OCI-LY3 (cell line): Measurements from ENCODE around the gene TMPRSS5.

Experiments
- H2AFZ ChIP-seq: fragments of 200-600, 300-600 bp; shearing (Covaris generic); 2 replicates; pipeline ENCODE4 v1.6.0; 2014; ENCODE audit warnings: antibody characterized with exemption, low read depth, low read length
- H3K27ac ChIP-seq: fragments of 200-600, 300-600 bp; sonication (generic); 2 replicates; pipeline ENCODE4 v1.5.1; 2014; ENCODE audit warnings: mild to moderate bottlenecking, low read length, moderate library complexity, mixed read lengths
- H3K27me3 ChIP-seq: fragments of 200-600, 300-600 bp; sonication (generic); 2 replicates; pipeline ENCODE4 v1.6.1; 2014; ENCODE audit warnings: low read depth, low read length, mixed read lengths
- H3K36me3 ChIP-seq: fragments of 200-600, 300-600 bp; sonication (generic); replicated peaks from 2 replicates; pipeline ENCODE3; 2014; ENCODE audit warnings: low read depth, low read length, mixed read lengths
- H3K4me1 ChIP-seq: fragments of 300-600, 200-600 bp; sonication (generic); 2 replicates; pipeline ENCODE4 v1.6.1; 2014; ENCODE audit warnings: low read length, mixed read lengths
- H3K4me2 ChIP-seq: fragments of 200-600, 300-600 bp; sonication (generic); 2 replicates; pipeline ENCODE4 v1.6.1; 2014; ENCODE audit warnings: low read length, mixed read lengths
- H3K4me3 ChIP-seq: fragments of 300-600, 200-600 bp; sonication (generic); 2 replicates; pipeline ENCODE4 v1.5.1; 2014; ENCODE audit warnings: antibody characterized with exemption, mild to moderate bottlenecking, low read length, moderate library complexity
- H3K79me2 ChIP-seq: fragments of 300-600, 200-600 bp; shearing (Covaris generic); 2 replicates; pipeline ENCODE4 v1.6.1; 2014; ENCODE audit warnings: mild to moderate bottlenecking, low read length, mixed read lengths
- H3K9ac ChIP-seq: fragments of 300-600, 200-600 bp; shearing (Covaris generic); 2 replicates; pipeline ENCODE4 v1.6.0; 2014; ENCODE audit warnings: mild to moderate bottlenecking, low read length, moderate library complexity
- H3K9me3 ChIP-seq: fragments of 200-600, 300-600 bp; shearing (Covaris generic); 2 replicates; pipeline ENCODE4 v1.6.1; 2014; ENCODE audit warnings: low read length, mixed read lengths; ENCODE audit not compliant: insufficient read depth
- H4K20me1 ChIP-seq: fragments of 200-600, 300-600 bp; sonication (generic); 2 replicates; pipeline ENCODE4 v1.6.1; 2016; ENCODE audit warnings: low read length, mixed read lengths; ENCODE audit not compliant: insufficient read depth
- CTCF ChIP-seq: fragments of 200-600, 300-600 bp; sonication (generic); IDR thresholded peaks from 2 replicates; pipeline ENCODE4 v1.5.1; 2014; ENCODE audit warnings: antibody characterized with exemption, low read length, low read depth
- EZH2phosphoT487 ChIP-seq: fragments of 200-600 bp; shearing (Covaris generic); IDR thresholded peaks from 2 replicates; pipeline ENCODE4 v1.6.1; 2018; ENCODE audit warnings: antibody characterized with exemption, mixed run types, low read depth

TMPRSS5 gene

GRCh38 chr11:113670149-113670830, 35.8 kb downstream of the TMPRSS5 start:
- H3K4me3 ChIP-seq = no peak overlapping the region
- no peaks in the 10 kb centered on the region for H3K4me1 ChIP-seq
- H3K27ac ChIP-seq = no peak overlapping the region
- no peak overlapping the region for H3K4me2 ChIP-seq
- H4K20me1 ChIP-seq = no peaks in the 10 kb centered on the region
- H3K9me3 ChIP-seq = peaks cover 8% of the 10 kb centered on the region; the same call in 1 of the 2 replicates
- H3K27me3 ChIP-seq = peaks cover 12% of the 10 kb centered on the region
- no peaks in the 10 kb centered on the region for H3K36me3 ChIP-seq
- H2AFZ ChIP-seq = no peak overlapping the region
- no peaks in the 10 kb centered on the region for H3K79me2 ChIP-seq
- TF ChIP-seq EZH2phosphoT487 (no peak), CTCF (no peak)
- H3K9ac ChIP-seq = no peak overlapping the region

GRCh38 chr11:113668255-113668654, 37.9 kb downstream of the TMPRSS5 start:
- H3K9ac ChIP-seq = no peak overlapping the region
- H3K36me3 ChIP-seq = no peaks in the 10 kb centered on the region
- no peaks in the 10 kb centered on the region for H3K79me2 ChIP-seq
- H3K4me1 ChIP-seq = no peaks in the 10 kb centered on the region
- TF ChIP-seq EZH2phosphoT487 (no peak), CTCF (no peak)
- H3K27me3 ChIP-seq = peaks cover 7% of the 10 kb centered on the region; the same call in 1 of the 2 replicates
- no peaks in the 10 kb centered on the region for H4K20me1 ChIP-seq
- H3K27ac ChIP-seq = no peak overlapping the region
- H3K9me3 ChIP-seq = peaks cover 8% of the 10 kb centered on the region; the same call in 1 of the 2 replicates
- H3K4me3 ChIP-seq = no peak overlapping the region
- H2AFZ ChIP-seq = no peak overlapping the region
- no peak overlapping the region for H3K4me2 ChIP-seq

- H3K4me1 ChIP-seq = no peaks in the 10 kb centered on the region
- TF ChIP-seq EZH2phosphoT487 (no peak), CTCF (no peak)
- H3K27me3 ChIP-seq = peaks cover 7% of the 10 kb centered on the region; the same call in 1 of the 2 replicates
- H2AFZ ChIP-seq = no peak overlapping the region
- no peak overlapping the region for H3K9ac ChIP-seq
- H3K4me2 ChIP-seq = no peak overlapping the region
- H3K27ac ChIP-seq = no peak overlapping the region
- H3K9me3 ChIP-seq = peaks cover 8% of the 10 kb centered on the region; the same call in 1 of the 2 replicates
- H3K79me2 ChIP-seq = no peaks in the 10 kb centered on the region
- H4K20me1 ChIP-seq = no peaks in the 10 kb centered on the region
- H3K36me3 ChIP-seq = no peaks in the 10 kb centered on the region
- no peak overlapping the region for H3K4me3 ChIP-seq
These were observed 38.3 kb downstream of the TMPRSS5 start for GRCh38 chr11:113667801-113668200.

GRCh38 chr11:113666584-113666983, 39.5 kb downstream of the TMPRSS5 start:
- H3K27ac ChIP-seq = no peak overlapping the region
- no peaks in the 10 kb centered on the region for H3K36me3 ChIP-seq
- peaks cover 7% of the 10 kb centered on the region; the same call in 1 of the 2 replicates for H3K27me3 ChIP-seq
- no peaks in the 10 kb centered on the region for H4K20me1 ChIP-seq
- no peaks in the 10 kb centered on the region for H3K4me1 ChIP-seq
- H3K4me3 ChIP-seq = no peak overlapping the region
- H3K4me2 ChIP-seq = no peak overlapping the region
- H3K79me2 ChIP-seq = no peaks in the 10 kb centered on the region
- no peak overlapping the region for H2AFZ ChIP-seq
- TF ChIP-seq EZH2phosphoT487 = no peak
- no peak for TF ChIP-seq CTCF
- H3K9me3 ChIP-seq = peaks cover 8% of the 10 kb centered on the region; the same call in 1 of the 2 replicates
- H3K9ac ChIP-seq = no peak overlapping the region
